ENCODE data around the gene PLVAP. TPM values are rescaled to one million over a fixed set of nuclear protein-coding genes. Genes with fewer than 3 reads are reported as not detected.

The PLVAP gene
- total RNA-seq, 1 experiment from 2014 or later, result not detected

GRCh38 chr19:17331045-17331558 is 46.0 kb downstream of the PLVAP start:
- Histone ChIP-seq H4K5ac (ENCODE audit: insufficient read length, low read depth, low read length) (no peak overlapping the region), H3K23me2 (ENCODE audit: insufficient read length, low read depth, low read length, poor library complexity, severe bottlenecking) (peaks cover 18% of the 10 kb centered on the region), H3T11ph (ENCODE audit: low read length) (no peak overlapping the region), H2BK20ac (ENCODE audit: low read depth, low read length, poor library complexity, severe bottlenecking) (no peak overlapping the region), H3K56ac (ENCODE audit: insufficient read length, low read depth, low read length) (no peak overlapping the region), H4K8ac (replicated peaks; ENCODE audit: insufficient read length, low read depth, low read length) (no peak overlapping the region), H2BK15ac (ENCODE audit: low read depth, low read length) (no peak overlapping the region), H3K79me1 (ENCODE audit: insufficient read depth, low read depth, low read length, poor library complexity, severe bottlenecking) (no peaks in the 10 kb centered on the region), H3K23ac (ENCODE audit: insufficient read length, low read depth, low read length) (no peak overlapping the region), H3K4me1 (ENCODE audit: insufficient read depth, low read length) (no peaks in the 10 kb centered on the region), H3K9me3 (ENCODE audit: control insufficient read depth, low read depth, low read length) (no peaks in the 10 kb centered on the region), H3K4me2 (ENCODE audit: insufficient read depth, insufficient read length, low read length) (no peak overlapping the region), H3K27ac (ENCODE audit: insufficient read length, low read depth, low read length) (no peak overlapping the region), H3K14ac (ENCODE audit: insufficient read depth, low read length) (no peak overlapping the region), H3K18ac (ENCODE audit: insufficient read length, low read depth, low read length) (no peak overlapping the region), H2AK5ac (ENCODE audit: insufficient read length, low read length) (no peak overlapping the region), H3K79me2 (ENCODE audit: insufficient read depth, low read length) (no peaks in the 10 kb centered on the region), H2BK5ac (ENCODE audit: insufficient read length, low read length) (no peak overlapping the region), H2AFZ (ENCODE audit: low read length) (no peak overlapping the region), H4K91ac (ENCODE audit: insufficient read length, low read depth, low read length) (no peak overlapping the region), H2BK12ac (ENCODE audit: insufficient read length, low read depth, low read length) (no peak overlapping the region), H2BK120ac (ENCODE audit: low read depth, low read length, poor library complexity, severe bottlenecking) (no peak overlapping the region), H3K27me3 (ENCODE audit: insufficient read depth, low read length) (no peaks in the 10 kb centered on the region), H3K9ac (ENCODE audit: extremely low read depth, insufficient read length, low read length) (no peak overlapping the region), H4K20me1 (ENCODE audit: control insufficient read depth, insufficient read depth, insufficient read length) (no peaks in the 10 kb centered on the region), H3K4ac (ENCODE audit: low read depth, low read length) (no peak overlapping the region)
- Mint-ChIP-seq H3K4me1 (peaks cover 16 to 41% of the 10 kb centered on the region in 2 experiments), H3K27me3 (ENCODE audit: low read depth) (peaks cover 6% of the 10 kb centered on the region), H3K4me3 (no peak overlapping the region), H3K9me3 (no peaks in the 10 kb centered on the region; a peak in 1 of 5 replicates), H3K27ac (no peak overlapping the region), H3K36me3 (ENCODE audit: insufficient read depth in 1 of 3, low read depth in 3 of 3) (peaks cover 11 to 32% (median 29%) of the 10 kb centered on the region in 3 experiments)
- TF ChIP-seq, protein P1, sequence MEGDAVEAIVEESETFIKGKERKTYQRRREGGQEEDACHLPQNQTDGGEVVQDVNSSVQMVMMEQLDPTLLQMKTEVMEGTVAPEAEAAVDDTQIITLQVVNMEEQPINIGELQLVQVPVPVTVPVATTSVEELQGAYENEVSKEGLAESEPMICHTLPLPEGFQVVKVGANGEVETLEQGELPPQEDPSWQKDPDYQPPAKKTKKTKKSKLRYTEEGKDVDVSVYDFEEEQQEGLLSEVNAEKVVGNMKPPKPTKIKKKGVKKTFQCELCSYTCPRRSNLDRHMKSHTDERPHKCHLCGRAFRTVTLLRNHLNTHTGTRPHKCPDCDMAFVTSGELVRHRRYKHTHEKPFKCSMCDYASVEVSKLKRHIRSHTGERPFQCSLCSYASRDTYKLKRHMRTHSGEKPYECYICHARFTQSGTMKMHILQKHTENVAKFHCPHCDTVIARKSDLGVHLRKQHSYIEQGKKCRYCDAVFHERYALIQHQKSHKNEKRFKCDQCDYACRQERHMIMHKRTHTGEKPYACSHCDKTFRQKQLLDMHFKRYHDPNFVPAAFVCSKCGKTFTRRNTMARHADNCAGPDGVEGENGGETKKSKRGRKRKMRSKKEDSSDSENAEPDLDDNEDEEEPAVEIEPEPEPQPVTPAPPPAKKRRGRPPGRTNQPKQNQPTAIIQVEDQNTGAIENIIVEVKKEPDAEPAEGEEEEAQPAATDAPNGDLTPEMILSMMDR (conservative IDR thresholded peaks at IDR 0.05), result no peak
- no CpG with 5 or more reads among the region's 13 CpGs for WGBS (ENCODE audit: extremely low coverage, insufficient read length, low lambda C conversion rate)
- DNase-seq, result no peak
